NCI-H1105 treated with DMSO at 0.1 percent for 48 hours (cell line): Measurements from ENCODE around the gene FAM53A.

Source experiments
- DNase-seq: peaks from one replicate; lab custom pipeline; 2025; lab: John Stamatoyannopoulos, UW

FAM53A gene

GRCh38 chr4:1591107-1591506, 93.0 kb downstream of the FAM53A start:
- DNase-seq = no peak

- no peak for DNase-seq
Observed at GRCh38 chr4:1590244-1590643, 93.9 kb downstream of the FAM53A start.
